ENCODE measurements around the gene CLTC. TPM values are rescaled to one million over a fixed set of nuclear protein-coding genes. Genes with fewer than 3 reads are reported as not detected.

The CLTC gene
- total RNA-seq, 1 experiment from 2014 or later, result 254 TPM

DNA sequence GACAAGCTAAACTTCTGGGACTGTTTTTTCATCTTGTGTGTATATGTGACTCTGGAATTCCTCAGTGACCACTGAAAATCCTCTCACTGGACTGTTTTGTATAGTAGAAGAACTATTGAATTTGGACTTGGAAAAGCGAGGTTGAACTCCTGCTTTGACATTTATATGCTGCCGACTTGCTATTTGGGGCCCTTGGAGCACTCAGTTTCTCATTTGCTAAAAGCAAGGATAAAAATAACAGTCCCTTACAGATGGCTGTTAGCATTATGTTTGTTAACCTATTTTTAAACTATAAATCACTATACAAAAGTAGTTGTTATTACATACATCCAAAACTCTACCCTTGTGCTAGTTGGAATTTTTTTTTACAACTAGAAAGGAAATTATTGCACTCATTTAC, 96.7 kb downstream of the CLTC start:
- Mint-ChIP-seq H3K27me3 (ENCODE audit: low read depth) (no peaks in the 10 kb centered on the region), H3K4me3 (no peak overlapping the region), H3K9me3 (no peaks in the 10 kb centered on the region), H3K4me1 (no peaks in the 10 kb centered on the region), H3K27ac (no peak overlapping the region; a peak in 1 of 7 replicates), H3K36me3 (ENCODE audit: insufficient read depth in 1 of 3, low read depth in 3 of 3) (peaks cover 0 to 4% (median 0%) of the 10 kb centered on the region in 3 experiments; a peak in 1 of 7 replicates)
- Histone ChIP-seq H3K27me3 (ENCODE audit: insufficient read depth, low read length) (no peaks in the 10 kb centered on the region), H3K4me2 (ENCODE audit: insufficient read depth, insufficient read length, low read length) (no peak overlapping the region), H3K9ac (ENCODE audit: extremely low read depth, insufficient read length, low read length) (no peak overlapping the region), H4K91ac (ENCODE audit: insufficient read length, low read depth, low read length) (no peak overlapping the region), H2BK120ac (ENCODE audit: low read depth, low read length, poor library complexity, severe bottlenecking) (no peak overlapping the region), H2BK12ac (ENCODE audit: insufficient read length, low read depth, low read length) (no peak overlapping the region), H3K79me2 (ENCODE audit: insufficient read depth, low read length) (peaks cover 7% of the 10 kb centered on the region; the same call in 1 of the 2 replicates), H3K14ac (ENCODE audit: insufficient read depth, low read length) (no peak overlapping the region), H3K23me2 (ENCODE audit: insufficient read length, low read depth, low read length, poor library complexity, severe bottlenecking) (no peaks in the 10 kb centered on the region), H3K18ac (ENCODE audit: insufficient read length, low read depth, low read length) (no peak overlapping the region), H3K9me3 (ENCODE audit: control insufficient read depth, low read depth, low read length) (no peaks in the 10 kb centered on the region), H3K4me1 (ENCODE audit: insufficient read depth, low read length) (no peaks in the 10 kb centered on the region), H4K5ac (ENCODE audit: insufficient read length, low read depth, low read length) (no peak overlapping the region), H3K27ac (ENCODE audit: insufficient read length, low read depth, low read length) (no peak overlapping the region), H3K4ac (ENCODE audit: low read depth, low read length) (no peak overlapping the region), H3K56ac (ENCODE audit: insufficient read length, low read depth, low read length) (no peak overlapping the region), H4K20me1 (ENCODE audit: control insufficient read depth, insufficient read depth, insufficient read length) (no peaks in the 10 kb centered on the region), H3K23ac (ENCODE audit: insufficient read length, low read depth, low read length) (no peak overlapping the region), H4K8ac (replicated peaks; ENCODE audit: insufficient read length, low read depth, low read length) (no peak overlapping the region), H3K79me1 (ENCODE audit: insufficient read depth, low read depth, low read length, poor library complexity, severe bottlenecking) (peaks cover 4% of the 10 kb centered on the region), H2BK15ac (ENCODE audit: low read depth, low read length) (no peak overlapping the region), H2AFZ (ENCODE audit: low read length) (no peak overlapping the region), H2BK5ac (ENCODE audit: insufficient read length, low read length) (no peak overlapping the region), H2AK5ac (ENCODE audit: insufficient read length, low read length) (no peak overlapping the region), H2BK20ac (ENCODE audit: low read depth, low read length, poor library complexity, severe bottlenecking) (no peak overlapping the region), H3T11ph (ENCODE audit: low read length) (no peak overlapping the region)
- whole genome bisulfite sequencing (ENCODE audit: extremely low coverage, insufficient read length, low lambda C conversion rate), result no CpG with 5 or more reads among the region's 2 CpGs
- no peak for DNase-seq
- TF ChIP-seq, protein P1, sequence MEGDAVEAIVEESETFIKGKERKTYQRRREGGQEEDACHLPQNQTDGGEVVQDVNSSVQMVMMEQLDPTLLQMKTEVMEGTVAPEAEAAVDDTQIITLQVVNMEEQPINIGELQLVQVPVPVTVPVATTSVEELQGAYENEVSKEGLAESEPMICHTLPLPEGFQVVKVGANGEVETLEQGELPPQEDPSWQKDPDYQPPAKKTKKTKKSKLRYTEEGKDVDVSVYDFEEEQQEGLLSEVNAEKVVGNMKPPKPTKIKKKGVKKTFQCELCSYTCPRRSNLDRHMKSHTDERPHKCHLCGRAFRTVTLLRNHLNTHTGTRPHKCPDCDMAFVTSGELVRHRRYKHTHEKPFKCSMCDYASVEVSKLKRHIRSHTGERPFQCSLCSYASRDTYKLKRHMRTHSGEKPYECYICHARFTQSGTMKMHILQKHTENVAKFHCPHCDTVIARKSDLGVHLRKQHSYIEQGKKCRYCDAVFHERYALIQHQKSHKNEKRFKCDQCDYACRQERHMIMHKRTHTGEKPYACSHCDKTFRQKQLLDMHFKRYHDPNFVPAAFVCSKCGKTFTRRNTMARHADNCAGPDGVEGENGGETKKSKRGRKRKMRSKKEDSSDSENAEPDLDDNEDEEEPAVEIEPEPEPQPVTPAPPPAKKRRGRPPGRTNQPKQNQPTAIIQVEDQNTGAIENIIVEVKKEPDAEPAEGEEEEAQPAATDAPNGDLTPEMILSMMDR (conservative IDR thresholded peaks at IDR 0.05), result no peak

Measured in H9 (cell line).